HG03354 (cell line): ENCODE measurements around the gene USHBP1.

ENCODE experiments used
- ATAC-seq: cut with Tn5 transposase; IDR thresholded peaks from one replicate; pipeline ENCODE4 v1.9.1; 2021; ENCODE audit warnings: mild to moderate bottlenecking; ENCODE audit not compliant: unreplicated experiment, poor library complexity, severe bottlenecking

USHBP1 gene

DNA sequence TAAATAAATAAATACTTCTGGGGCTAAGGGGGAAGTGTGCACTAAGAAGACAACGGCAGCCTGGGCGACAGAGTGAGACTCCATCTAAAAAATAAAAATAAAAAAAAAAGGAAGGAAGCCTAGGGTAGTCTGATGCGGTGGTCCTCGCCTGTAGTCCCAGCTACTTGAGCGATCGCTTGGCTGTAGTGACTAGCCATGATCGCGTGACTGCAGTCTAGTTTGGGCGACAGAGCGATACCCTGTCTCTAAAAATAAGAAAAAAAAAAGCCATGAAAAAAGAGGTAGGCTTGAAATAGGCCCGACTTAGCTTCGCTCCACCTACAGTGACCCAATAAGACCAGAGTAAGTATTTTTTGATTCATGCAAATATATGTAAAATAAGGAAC is 2.0 kb upstream of the USHBP1 start:
- ATAC-seq = no peak

- no peak for ATAC-seq
Measured at GRCh38 chr19:17266026-17266425, 1.5 kb upstream of the USHBP1 start.

- no peak for ATAC-seq
Measured at GRCh38 chr19:17263712-17264640, 569 bp downstream of the USHBP1 start.

DNA sequence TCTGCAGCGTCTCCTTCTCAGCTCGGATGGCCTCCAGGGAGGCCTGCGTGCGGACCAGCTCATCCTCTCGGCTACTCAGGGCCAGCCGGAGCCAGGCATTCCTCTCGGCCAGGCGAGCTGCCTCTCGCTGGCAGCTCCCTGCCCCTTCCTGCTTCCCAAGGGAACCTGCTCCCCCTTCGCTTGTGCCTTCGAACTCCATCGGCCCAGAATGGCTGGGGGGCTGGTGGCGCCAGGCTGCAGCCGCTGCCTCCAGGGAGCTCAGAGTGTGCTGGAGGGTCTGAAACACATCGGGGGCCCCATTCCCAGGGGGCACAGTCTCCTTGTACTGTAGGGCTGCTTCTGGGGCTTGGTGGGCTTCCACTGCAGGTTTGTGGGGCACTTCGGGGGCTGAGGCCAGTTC is 2.0 kb downstream of the USHBP1 start:
- ATAC-seq = no peak

- ATAC-seq = peak; percentile 79
Measured at GRCh38 chr19:17260842-17261325, 3.7 kb downstream of the USHBP1 start.

- ATAC-seq = no peak
Measured at GRCh38 chr19:17259934-17260333, 4.6 kb downstream of the USHBP1 start.

- ATAC-seq = no peak
Measured at GRCh38 chr19:17259118-17259780, 5.3 kb downstream of the USHBP1 start.

DNA sequence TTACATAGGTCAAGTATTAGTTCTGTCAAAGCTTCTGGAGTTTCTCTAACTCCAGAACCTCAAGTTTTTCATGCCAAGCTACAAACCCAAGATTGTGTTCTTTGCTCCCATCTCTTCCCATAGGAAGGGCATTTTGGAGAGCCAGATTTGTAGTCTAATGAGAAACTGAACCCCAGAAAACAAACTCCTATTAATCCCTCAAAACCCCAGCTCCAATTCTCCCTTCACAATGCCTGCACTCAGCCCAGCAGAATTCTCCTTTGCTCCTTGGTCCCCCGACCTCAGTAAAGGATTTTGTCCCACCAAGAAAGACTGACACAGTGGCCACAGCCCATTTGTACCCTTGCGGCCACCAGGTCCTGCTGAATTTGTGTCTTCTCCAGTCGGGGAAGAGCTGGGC is 8.4 kb downstream of the USHBP1 start:
- no peak for ATAC-seq

DNA sequence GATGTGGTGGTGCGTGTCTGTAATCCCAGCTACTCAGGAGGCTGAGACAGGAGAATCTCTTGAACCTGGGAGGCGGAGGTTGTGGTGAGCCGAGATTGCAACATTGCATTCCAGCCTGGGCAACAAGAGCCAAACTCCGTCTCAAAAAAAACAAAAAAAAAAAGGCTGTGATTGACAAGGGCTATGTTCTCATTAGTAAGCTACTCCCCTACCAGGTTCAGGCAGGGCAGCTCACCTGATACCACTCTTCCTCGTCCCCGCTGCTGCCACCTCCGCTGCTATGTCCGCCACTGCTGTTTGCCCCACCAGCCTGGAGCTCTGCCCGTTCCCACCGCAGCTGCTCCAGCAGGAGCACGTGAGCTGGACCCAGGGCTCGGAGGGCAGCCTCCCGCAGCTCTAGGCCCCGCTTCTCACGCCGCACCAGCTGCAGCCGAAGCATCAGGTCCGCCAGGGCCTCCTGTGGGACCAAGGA is 9.4 kb downstream of the USHBP1 start:
- no peak for ATAC-seq

- ATAC-seq = no peak
Measured at GRCh38 chr19:17254636-17255035, 9.9 kb downstream of the USHBP1 start.

DNA sequence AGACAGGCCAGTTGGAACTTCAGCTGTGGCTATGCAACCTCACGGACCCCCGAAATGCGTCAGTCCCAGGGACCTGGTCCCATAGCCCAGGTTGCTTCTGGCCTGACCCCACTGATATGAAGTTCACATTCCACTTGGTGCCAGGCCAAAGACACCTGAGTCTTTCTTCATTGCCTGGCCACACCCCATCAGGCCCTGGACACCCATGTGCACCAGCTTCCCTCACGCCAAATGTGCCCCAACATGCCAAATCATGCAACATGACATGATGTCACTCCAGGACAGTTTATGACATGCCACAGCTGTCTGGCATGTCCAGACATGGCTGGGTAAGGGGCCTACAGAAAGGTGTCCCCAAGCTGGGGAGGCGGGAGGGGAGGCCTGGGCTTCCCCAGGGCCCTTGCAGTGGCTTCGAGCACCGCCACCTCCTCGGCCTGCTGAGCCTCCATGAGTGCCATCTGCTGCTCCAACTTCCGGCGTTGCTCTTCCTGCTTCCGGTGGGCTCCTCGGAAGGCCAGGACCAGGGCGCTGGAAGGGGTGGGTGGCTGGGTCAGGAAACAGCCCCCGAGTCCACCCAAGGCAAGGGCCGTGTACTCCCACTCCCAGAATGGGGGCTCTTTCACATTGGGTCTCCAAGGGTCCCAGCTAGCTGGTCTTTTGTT is 14.5 kb downstream of the USHBP1 start:
- no peak for ATAC-seq

DNA sequence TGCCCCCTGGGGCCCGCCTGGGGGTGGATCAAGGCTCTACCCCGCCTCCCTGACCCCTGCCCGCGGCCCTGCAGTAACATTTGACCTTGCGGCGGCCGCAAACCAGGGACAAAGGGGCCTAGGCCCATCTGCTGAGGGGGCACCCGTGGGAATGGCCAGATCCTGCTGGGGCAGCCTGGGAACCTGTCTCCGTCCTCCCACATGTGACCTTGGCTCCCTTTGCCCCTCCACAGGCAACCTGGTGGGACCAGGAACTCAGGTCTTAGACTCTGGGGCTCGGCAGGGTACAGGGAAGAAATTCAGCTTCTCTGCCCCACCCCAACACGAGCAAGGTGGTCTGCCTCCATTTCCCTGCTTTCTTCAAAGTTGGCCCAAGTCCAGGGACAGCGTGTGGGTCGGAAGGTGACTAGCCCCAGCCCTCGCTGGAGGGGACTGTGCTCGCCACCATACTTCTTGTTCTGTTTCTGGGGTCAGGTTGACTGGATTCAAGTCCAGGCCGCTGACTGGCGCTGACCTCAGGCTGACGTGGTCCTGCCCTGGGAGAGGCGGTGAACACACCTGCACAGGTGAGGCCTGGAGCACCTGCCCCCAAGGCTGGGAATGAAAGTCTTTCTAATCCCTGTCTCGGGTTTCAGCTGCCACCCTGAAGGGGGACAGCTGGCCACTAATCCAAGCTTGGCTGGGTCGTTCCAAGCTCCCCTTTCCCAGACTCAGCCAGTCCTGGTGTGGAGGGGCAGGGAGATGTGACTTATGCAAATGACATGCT is 16.4 kb downstream of the USHBP1 start:
- no peak for ATAC-seq

DNA sequence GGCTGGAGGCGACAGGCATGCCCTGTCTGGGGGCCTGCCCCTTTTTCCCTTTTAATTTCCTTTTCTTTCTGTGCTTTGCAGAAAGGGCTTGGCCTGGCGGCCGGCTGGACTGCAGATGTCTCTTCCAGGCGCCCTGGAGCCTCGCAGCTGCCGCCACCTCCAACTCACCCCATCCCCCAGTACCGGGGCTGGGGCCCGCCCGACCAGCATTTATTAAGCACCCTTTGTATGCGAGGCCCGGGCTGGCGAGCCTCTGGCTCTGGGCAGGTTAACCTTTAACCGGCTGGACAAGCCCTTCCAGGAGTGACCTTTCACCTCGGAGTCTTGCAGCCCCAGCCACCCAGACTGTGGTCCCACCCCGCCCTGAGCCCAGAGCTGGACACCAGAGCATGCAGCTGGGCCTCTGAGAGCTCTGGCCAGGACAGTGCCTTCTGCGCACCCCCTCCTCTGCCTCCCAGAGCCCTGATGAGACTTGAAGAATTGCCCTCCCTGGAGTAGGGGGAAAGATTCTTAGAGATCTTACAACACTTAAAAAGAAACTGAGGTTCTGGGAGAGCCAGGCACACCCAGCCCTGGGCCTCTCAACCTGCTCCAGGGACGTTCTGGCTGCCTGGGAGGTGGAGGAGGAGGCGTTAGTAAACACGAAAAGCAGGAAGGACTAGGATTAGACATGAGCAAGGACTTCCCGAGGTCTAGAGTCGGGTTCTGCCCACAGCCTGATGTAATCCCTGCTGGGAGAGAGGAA is 17.7 kb downstream of the USHBP1 start:
- ATAC-seq = no peak

GRCh38 chr19:17245535-17245984 is 19.0 kb downstream of the USHBP1 start, which contains the start of gene NR2F6:
Gene NR2F6, minus strand, starts transcription at chr19:17245919. Its CDS starts 699 bp downstream, at chr19:17245220.
- peak; percentile 17 for ATAC-seq

GRCh38 chr19:17244618-17245534 is 19.7 kb downstream of the USHBP1 start:
- peak; percentile 15 for ATAC-seq

- no peak for ATAC-seq
Measured at GRCh38 chr19:17243830-17244617, 20.5 kb downstream of the USHBP1 start.

GRCh38 chr19:17243211-17243829 is 21.2 kb downstream of the USHBP1 start:
- no peak for ATAC-seq
